HG02981 (cell line): ENCODE measurements around the gene GNB1.

Experiments used
- ATAC-seq: cut with Tn5 transposase; IDR thresholded peaks from one replicate; pipeline ENCODE4 v1.9.1; 2021; ENCODE audit warnings: mild to moderate bottlenecking, moderate library complexity; ENCODE audit not compliant: unreplicated experiment

GNB1 gene

GRCh38 chr1:1786836-1787605 is 103.9 kb downstream of the GNB1 start:
- no peak for ATAC-seq

- ATAC-seq = no peak
These were observed 105.2 kb downstream of the GNB1 start for GRCh38 chr1:1785666-1786065.

GRCh38 chr1:1784933-1785332 is 106.0 kb downstream of the GNB1 start:
- no peak for ATAC-seq

GRCh38 chr1:1783320-1783719 is 107.6 kb downstream of the GNB1 start:
- no peak for ATAC-seq

- no peak for ATAC-seq
These were observed 108.3 kb downstream of the GNB1 start for GRCh38 chr1:1782399-1783221.

- no peak for ATAC-seq
These were observed 109.4 kb downstream of the GNB1 start for GRCh38 chr1:1781526-1781903.

- no peak for ATAC-seq
These were observed 110.0 kb downstream of the GNB1 start for GRCh38 chr1:1780598-1781525.

GRCh38 chr1:1779691-1780597 is 110.9 kb downstream of the GNB1 start:
- ATAC-seq = peak; percentile 32

- ATAC-seq = no peak
These were observed 111.6 kb downstream of the GNB1 start for GRCh38 chr1:1779320-1779675.

GRCh38 chr1:1778663-1779319 is 112.1 kb downstream of the GNB1 start:
- peak; percentile 55 for ATAC-seq

- peak; percentile 33 for ATAC-seq
These were observed 112.8 kb downstream of the GNB1 start, which contains the start of gene NADK for GRCh38 chr1:1777950-1778662. NADK (minus strand) TSS chr1:1778470; CDS start chr1:1765406, 13,064 bp downstream.

- no peak for ATAC-seq
These were observed 113.3 kb downstream of the GNB1 start for GRCh38 chr1:1777583-1777899.

GRCh38 chr1:1776672-1777582 is 114.0 kb downstream of the GNB1 start:
- no peak for ATAC-seq

GRCh38 chr1:1775327-1776226 is 115.3 kb downstream of the GNB1 start:
- ATAC-seq = no peak

- ATAC-seq = no peak
These were observed 117.0 kb downstream of the GNB1 start for GRCh38 chr1:1773874-1774273.

GRCh38 chr1:1771096-1771495 is 119.8 kb downstream of the GNB1 start:
- ATAC-seq = no peak

- no peak for ATAC-seq
These were observed 120.8 kb downstream of the GNB1 start for GRCh38 chr1:1770102-1770501.
